SKM-1 (cell line): ENCODE data around the gene CRADD.

Experiments used
- DNase-seq: peaks from one replicate; lab custom pipeline; 2025; ENCODE audit not compliant: unreplicated experiment; lab: John Stamatoyannopoulos, UW

CRADD gene

GRCh38 chr12:93804392-93805179, 127.4 kb downstream of the CRADD start:
- DNase-seq = no peak

DNA sequence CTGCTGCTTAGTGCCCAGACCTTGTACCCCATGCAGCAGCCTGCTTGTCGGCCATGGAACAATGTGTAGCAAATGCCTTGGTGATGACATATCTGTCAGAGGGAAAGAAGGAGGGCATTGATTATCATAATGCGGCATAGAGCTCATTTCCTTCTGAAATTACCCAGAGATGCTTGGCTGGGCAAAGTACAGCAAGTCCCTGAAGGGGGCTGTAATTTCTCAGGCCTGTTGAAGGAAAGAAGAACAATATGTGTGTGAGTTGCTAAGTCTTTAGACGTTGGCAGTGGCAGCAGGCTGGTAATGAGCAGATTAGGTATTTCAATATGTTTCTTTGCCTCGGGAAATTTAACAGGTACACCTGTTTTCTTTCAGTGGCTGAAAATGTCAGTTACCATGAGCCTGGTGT, 128.6 kb downstream of the CRADD start:
- DNase-seq = no peak

- no peak for DNase-seq
Measured at GRCh38 chr12:93807354-93807753, 130.2 kb downstream of the CRADD start.

- DNase-seq = no peak
Measured at GRCh38 chr12:93808169-93808899, 131.2 kb downstream of the CRADD start.

- DNase-seq = no peak
Measured at GRCh38 chr12:93812626-93813025, 135.5 kb downstream of the CRADD start.

- DNase-seq = no peak
Measured at GRCh38 chr12:93813186-93813585, 136.0 kb downstream of the CRADD start.

DNA sequence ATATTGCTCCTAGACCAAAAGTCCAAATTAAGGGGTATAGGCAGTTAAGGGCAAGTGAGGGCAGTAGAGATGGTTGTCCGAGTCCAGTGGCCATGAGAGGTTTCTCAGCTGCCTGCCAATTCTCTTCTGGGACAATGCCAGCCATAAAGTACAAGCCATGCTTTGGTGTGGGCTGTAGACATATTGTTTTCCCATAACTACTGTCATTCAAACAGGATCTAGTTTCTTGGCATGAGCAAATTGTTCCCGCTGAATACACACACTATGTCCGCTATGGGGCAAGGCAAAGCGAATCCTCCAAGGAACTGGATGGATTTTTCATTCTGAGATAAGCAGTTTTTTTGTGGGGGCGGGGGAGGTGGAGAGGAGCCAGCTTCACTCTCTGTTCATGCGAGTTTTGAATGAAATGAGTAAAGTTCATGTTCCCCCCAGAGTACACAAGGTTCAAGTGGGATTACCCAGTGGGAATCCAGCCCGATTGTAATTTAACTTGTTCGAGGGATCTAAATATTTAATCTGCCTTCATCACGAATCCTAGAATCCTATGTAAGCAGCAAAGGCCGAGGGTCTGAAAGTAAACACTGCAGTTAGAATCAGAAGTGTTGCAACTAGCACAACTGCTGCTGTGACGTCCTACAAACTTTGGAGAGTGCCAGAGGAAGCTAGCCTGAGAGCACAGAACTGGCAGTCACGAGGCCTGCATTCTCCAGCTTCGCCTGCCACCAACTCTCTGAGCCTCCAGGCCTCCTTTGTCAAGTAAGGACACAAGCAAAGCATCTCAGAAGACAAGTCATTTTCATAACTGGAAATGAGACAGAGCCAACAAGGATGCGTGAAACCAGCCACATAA, 137.0 kb downstream of the CRADD start:
- DNase-seq = no peak

DNA sequence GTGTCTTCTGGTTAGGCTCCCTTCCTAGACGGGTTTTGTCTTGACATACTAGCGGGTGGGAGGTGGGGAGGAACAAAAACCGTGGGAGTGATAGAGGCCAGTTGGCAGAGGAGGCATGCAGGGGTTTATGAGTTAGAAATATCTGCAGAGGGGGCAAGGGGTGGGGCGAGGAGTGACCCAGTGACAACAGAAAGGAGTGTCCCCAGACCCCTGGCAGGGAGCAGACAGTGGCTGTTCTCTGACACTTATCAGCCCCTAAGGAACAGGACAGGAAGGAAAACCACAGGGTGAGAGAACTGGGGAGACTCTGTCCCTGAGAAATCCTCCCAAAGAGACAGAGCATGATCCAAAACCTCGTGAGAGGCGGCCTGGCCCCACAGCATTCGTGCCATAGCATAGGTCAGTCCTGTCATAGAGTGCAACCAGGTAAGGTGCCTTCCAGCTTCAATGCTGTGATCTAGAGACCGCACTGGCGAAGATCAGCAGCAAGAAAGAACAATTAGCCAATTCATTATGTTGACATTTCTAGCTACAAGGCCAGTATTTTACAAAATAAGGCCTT, 141.4 kb downstream of the CRADD start:
- no peak for DNase-seq

DNA sequence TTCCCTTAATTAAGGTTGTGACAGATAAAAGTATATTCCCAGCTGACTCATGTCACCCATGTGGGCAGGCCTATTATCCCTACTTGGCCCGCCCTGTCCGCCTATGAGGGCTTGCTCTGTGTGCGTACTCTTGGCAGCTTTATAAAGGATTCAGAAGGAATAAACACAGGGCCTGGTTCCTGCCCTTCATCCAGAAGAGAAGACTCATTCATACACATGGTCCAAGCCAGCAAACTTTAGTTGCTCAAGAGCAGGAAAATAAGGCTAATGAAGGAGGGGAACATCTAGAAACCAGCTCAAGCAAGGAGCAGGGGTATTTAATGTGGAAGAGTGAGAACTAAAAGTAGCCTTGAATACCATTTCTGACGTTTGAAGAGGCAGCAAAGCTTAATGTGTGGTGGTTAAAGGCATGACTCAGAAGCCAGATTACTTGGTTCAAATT, 141.9 kb downstream of the CRADD start:
- DNase-seq = no peak

DNA sequence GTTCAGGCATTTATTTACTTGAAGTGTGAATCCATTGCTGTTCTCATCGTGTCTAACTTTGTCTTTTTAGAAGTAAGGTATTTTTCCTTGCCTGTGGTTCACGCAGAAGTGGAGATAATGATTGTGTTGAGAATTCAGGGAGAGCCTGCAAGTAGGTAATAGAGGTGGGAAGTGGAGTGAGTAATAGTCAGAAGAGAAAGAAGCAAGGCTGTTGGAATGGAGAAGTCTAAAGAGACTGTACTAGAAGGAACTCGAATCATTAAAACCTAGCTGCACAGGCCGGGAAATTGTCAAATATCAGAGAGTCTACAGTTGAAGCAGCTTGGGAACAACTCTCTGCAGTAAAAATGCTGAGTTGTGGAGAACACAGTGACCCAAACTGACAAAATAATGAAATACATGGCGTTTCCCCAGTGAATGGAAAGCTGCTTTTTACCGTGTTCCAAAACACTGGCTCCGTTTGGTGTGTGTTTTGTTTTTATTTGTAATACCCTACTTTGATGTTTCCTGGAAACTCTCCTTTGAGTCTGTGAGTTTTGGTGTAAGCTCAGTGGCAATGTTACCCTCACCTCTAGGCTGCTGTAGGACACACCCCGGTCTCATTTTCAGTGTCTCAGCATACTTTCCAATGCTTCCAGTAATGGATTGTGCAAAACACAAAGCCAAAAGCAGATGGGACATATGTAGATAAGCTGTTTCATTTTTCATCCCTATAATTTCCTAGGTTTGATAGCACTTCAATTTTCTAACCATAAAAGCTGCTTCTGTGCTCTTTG, 146.6 kb downstream of the CRADD start:
- no peak for DNase-seq

DNA sequence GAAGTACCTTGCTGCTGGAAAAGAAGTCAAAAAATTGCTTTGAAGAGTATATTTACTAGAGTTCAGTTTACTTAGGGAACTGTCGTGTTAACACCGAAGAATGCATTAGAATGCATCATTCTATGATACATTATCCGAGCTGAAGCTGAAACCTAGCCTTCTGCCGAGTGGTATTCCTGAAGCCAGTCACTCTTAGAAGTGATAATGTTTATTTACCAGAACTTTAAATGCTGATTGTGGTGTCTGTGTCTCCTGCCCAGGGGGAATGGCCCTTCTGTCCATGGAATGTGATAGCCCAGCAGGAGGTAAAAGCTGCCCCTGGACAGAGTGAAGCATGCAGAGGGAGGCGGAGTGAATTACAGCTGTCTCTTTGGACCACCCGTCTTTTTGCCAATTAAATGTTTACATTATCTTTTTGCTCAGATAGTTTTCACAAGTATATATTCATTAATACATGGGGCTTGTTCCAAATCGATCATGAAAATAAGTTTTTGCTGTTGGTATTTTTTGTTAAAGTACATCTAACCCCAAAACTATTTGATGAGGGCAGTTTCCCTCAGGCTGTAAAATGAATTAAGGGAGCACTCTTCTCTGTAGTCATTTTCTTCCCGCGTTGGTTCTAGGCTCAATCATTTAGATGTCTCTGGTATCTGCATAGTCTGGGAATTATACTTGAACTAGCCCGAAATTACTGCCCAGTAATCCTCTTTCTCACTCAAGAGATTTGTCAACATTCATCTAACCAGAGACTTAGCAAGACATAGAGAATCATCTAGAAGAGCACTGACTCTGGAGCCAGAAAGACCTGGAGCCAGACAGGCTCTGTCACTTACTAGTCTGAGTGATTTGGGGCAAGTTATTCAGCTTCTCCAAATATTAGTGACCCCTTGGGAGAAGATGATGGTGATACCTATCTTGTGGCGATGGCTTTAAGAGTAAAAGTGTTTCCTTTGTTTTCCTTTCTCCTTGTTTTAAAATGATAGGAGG, 147.6 kb downstream of the CRADD start:
- DNase-seq = no peak

GRCh38 chr12:93825501-93825888, 148.3 kb downstream of the CRADD start:
- DNase-seq = no peak

GRCh38 chr12:93825931-93826555, 148.9 kb downstream of the CRADD start:
- DNase-seq = no peak

- DNase-seq = no peak
Measured at GRCh38 chr12:93827179-93827578, 150.0 kb downstream of the CRADD start.

DNA sequence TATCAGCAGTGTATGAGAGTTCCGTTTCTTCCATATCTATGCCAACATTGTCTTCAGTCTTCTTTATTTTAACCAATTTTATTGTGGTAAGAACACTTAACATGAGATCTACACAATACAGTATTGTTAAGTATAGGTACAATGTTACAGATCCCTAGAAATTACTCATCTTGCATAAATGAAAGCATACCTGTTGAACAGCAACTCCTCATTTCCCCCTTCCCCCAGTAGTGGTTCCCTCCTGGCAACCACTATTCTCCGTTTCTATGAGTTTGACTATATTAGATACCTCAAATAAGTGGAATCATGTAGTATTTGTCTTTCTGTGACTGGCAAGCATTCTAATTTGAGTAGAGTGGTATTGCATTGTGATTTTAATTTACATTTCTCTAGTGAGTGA, 150.5 kb downstream of the CRADD start:
- DNase-seq = no peak

GRCh38 chr12:93829016-93829415, 151.8 kb downstream of the CRADD start:
- no peak for DNase-seq

GRCh38 chr12:93831374-93831773, 154.2 kb downstream of the CRADD start:
- no peak for DNase-seq

GRCh38 chr12:93832131-93832530, 155.0 kb downstream of the CRADD start:
- no peak for DNase-seq

DNA sequence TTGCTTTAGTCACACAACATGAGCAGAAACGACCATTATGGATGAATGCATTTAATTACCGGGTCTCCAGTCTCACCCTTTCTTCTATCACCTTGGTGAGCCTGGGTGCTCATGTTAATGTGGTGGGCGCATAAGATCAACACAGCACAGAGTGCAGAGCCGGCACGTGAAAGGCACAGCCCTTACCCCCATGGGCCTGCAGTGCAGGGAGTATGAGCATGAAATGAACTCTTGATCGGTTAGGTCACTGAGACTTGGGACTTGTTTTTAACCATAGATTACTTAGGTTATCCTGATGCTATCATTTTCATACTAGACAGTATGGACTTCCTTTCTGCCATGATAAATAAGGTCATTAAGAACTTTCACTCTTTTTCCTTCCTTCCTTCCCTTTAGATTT, 156.8 kb downstream of the CRADD start:
- no peak for DNase-seq
